Activated CD8-positive, alpha-beta memory T cell treated with anti-CD3 and anti-CD28 coated beads for 36 hours (primary cell): Measurements from ENCODE around the gene TPI1. TPM values are rescaled to one million over a fixed set of nuclear protein-coding genes. Genes with fewer than 3 reads are reported as not detected.

ENCODE experiments used
- CTCF ChIA-PET: fragments of 350-600 bp; sonication (Branson Sonifier 250); formaldehyde crosslinking; loops from one replicate; lab custom pipeline; 2021; ENCODE audit warnings: antibody characterized with exemption; lab: Charles Lee
- POLR2A ChIA-PET: fragments of 350-600 bp; sonication (Branson Sonifier 250); formaldehyde crosslinking; loops from one replicate; lab custom pipeline; 2021; ENCODE audit warnings: antibody characterized with exemption; lab: Charles Lee
- total RNA-seq, 2 experiments: library from RNA; stranded (reverse); gene quantifications; one replicate each; pipeline ENCODE4 v1.2.3, GENCODE V29; 2021

The TPI1 gene
- total RNA-seq, 2 experiments from 2014 or later: 1,928 to 1,984 TPM

- POLR2A ChIA-PET: no interaction called here
These were observed 28.5 kb upstream of the TPI1 start for GRCh38 chr12:6838854-6839253.

GRCh38 chr12:6839482-6840201 lies 27.7 kb upstream of the TPI1 start:
- ChIA-PET POLR2A (no interaction called here), CTCF (interaction anchor here (0.8 to 1.6 kb wide), 3 partner anchors 10 to 47 kb away, joined by 3 to 4 read pairs (median 3); no protein-coding TSS in a partner anchor)

More at GRCh38 chr12:6838854-6839253, 28.5 kb upstream of the TPI1 start:
- CTCF ChIA-PET: interaction anchor here (0.9 to 1.1 kb wide), 2 partner anchors 46 to 281 kb away, joined by 3 read pairs; no protein-coding TSS in a partner anchor

GRCh38 chr12:6840330-6840729 lies 27.0 kb upstream of the TPI1 start:
- CTCF ChIA-PET: interaction anchor here (1.6 kb wide), 1 partner anchor 16 kb away, joined by 4 read pairs; no protein-coding TSS in a partner anchor
- POLR2A ChIA-PET: no interaction called here

GRCh38 chr12:6840761-6841515 lies 26.4 kb upstream of the TPI1 start, which contains the start of gene GNB3:
TSS of gene GNB3 (plus strand) at chr12:6840925. CDS start at chr12:6841288, 363 bp downstream.
- ChIA-PET POLR2A (no interaction called here), CTCF (interaction anchor here (1.6 kb wide), 1 partner anchor 16 kb away, joined by 4 read pairs; no protein-coding TSS in a partner anchor)

- ChIA-PET POLR2A (no interaction called here), CTCF (interaction anchor here (1.2 kb wide), 1 partner anchor 17 kb away, joined by 4 read pairs; no protein-coding TSS in a partner anchor)
These were observed 25.3 kb upstream of the TPI1 start for GRCh38 chr12:6842075-6842474.

- CTCF ChIA-PET: interaction anchor here (1.3 kb wide), 1 partner anchor 9 kb away, joined by 3 read pairs; no protein-coding TSS in a partner anchor
- POLR2A ChIA-PET: interaction anchor here (0.6 to 0.7 kb wide), 2 partner anchors 9 to 88 kb away, joined by 3 read pairs; partner anchors contain the start of gene USP5
These were observed 24.0 kb upstream of the TPI1 start for GRCh38 chr12:6843118-6843902.

- ChIA-PET POLR2A (interaction anchor here (0.6 kb wide), 1 partner anchor 72 kb away, joined by 3 read pairs; no protein-coding TSS in a partner anchor), CTCF (no interaction called here)
These were observed 21.9 kb upstream of the TPI1 start for GRCh38 chr12:6845395-6845794.

- ChIA-PET CTCF (interaction anchor here (0.8 kb wide), 2 partner anchors 65 to 93 kb away, joined by 3 to 4 read pairs; partner anchors contain the start of gene MLF2), POLR2A (interaction anchor here (0.6 kb wide), 1 partner anchor 73 kb away, joined by 3 read pairs; no protein-coding TSS in a partner anchor)
These were observed 20.9 kb upstream of the TPI1 start for GRCh38 chr12:6846316-6846869.

- ChIA-PET CTCF (interaction anchor here (1.0 to 1.2 kb wide), 2 partner anchors 12 to 39 kb away, joined by 3 to 5 read pairs; no protein-coding TSS in a partner anchor), POLR2A (no interaction called here)
These were observed 19.7 kb upstream of the TPI1 start for GRCh38 chr12:6847676-6848075.

- POLR2A ChIA-PET: no interaction called here
- CTCF ChIA-PET: interaction anchor here (0.9 to 5.1 kb wide), 2 partner anchors 14 to 96 kb away, joined by 3 to 22 read pairs; partner anchors contain the start of gene MLF2
These were observed 17.9 kb upstream of the TPI1 start for GRCh38 chr12:6849427-6849826.

- CTCF ChIA-PET: interaction anchor here (0.9 to 5.1 kb wide), 4 partner anchors 14 to 273 kb away, joined by 3 to 22 read pairs (median 6); partner anchors contain the start of gene MLF2
- POLR2A ChIA-PET: no interaction called here
These were observed 17.3 kb upstream of the TPI1 start for GRCh38 chr12:6849976-6850560.

- ChIA-PET POLR2A (interaction anchor here (0.8 to 5.0 kb wide), 8 partner anchors 14 to 127 kb away, joined by 3 to 49 read pairs (median 8); partner anchors contain the start of genes COPS7A, LAG3, P3H3 and SPSB2), CTCF (interaction anchor here (0.5 to 5.1 kb wide), 7 partner anchors 15 to 278 kb away, joined by 3 to 29 read pairs (median 7); partner anchors contain the start of genes MLF2 and SPSB2)
These were observed 16.6 kb upstream of the TPI1 start for GRCh38 chr12:6850796-6851152.

GRCh38 chr12:6851153-6851920 lies 16.0 kb upstream of the TPI1 start, which contains the start of gene CDCA3:
TSS of gene CDCA3 (minus strand) at chr12:6851286. CDS start at chr12:6850952, 334 bp downstream.
- ChIA-PET POLR2A (interaction anchor here (0.8 to 5.0 kb wide), 11 partner anchors 13 to 315 kb away, joined by 3 to 49 read pairs (median 8); partner anchors contain the start of genes COPS7A, LAG3, MLF2 and P3H3), CTCF (interaction anchor here (0.5 to 5.1 kb wide), 11 partner anchors 16 to 278 kb away, joined by 3 to 63 read pairs (median 7); partner anchors contain the start of genes MLF2, SPSB2 and TPI1)

GRCh38 chr12:6851921-6852650 lies 15.2 kb upstream of the TPI1 start, which contains the start of gene USP5:
TSS of gene USP5 (plus strand) at chr12:6852150. CDS start at chr12:6852180, 30 bp downstream.
- POLR2A ChIA-PET: interaction anchor here (0.7 to 5.0 kb wide), 13 partner anchors 9 to 316 kb away, joined by 3 to 49 read pairs (median 6); partner anchors contain the start of genes COPS7A, MLF2, P3H3 and SPSB2
- CTCF ChIA-PET: interaction anchor here (1.3 to 5.1 kb wide), 11 partner anchors 10 to 109 kb away, joined by 4 to 63 read pairs (median 7); partner anchors contain the start of genes MLF2, SPSB2 and TPI1
